KBM-7 (cell line): ENCODE results near the gene HINT3.
"Not testable (repeated sequence)": the region's sequence is repeated elsewhere in the genome, so short reads cannot be mapped to it uniquely, and the experiment has no call there.

ENCODE experiments used
- DNase-seq: peaks from one replicate; pipeline ENCODE4 v3.0.0-alpha.2; 2015
- in situ Hi-C: fragments of 300-500 bp; cut with MboI; formaldehyde crosslinking; loops from 2 replicates; pipeline ENCODE4 v1.14.3; 2020; ENCODE audit warnings: low sequenced_read_pairs, low pct_unique_long_range_greater_than_20kb, mixed read lengths

The HINT3 gene

GRCh38 chr6:125987026-125987617 lies 30.6 kb downstream of the HINT3 start:
- in situ Hi-C loops: no loop called here
- DNase-seq: no peak

- DNase-seq: no peak
- in situ Hi-C loops: no loop called here
Measured at GRCh38 chr6:125988280-125988679, 31.7 kb downstream of the HINT3 start.

- in situ Hi-C loops: no loop called here
Measured at GRCh38 chr6:125989631-125990030, 33.1 kb downstream of the HINT3 start.

GRCh38 chr6:125991653-125992052 lies 35.1 kb downstream of the HINT3 start:
- in situ Hi-C loops: no loop called here
- DNase-seq: no peak

More at GRCh38 chr6:125989631-125990030, 33.1 kb downstream of the HINT3 start:
- no peak for DNase-seq

- DNase-seq: no peak
- in situ Hi-C loops: no loop called here
Measured at GRCh38 chr6:125994670-125995488, 38.3 kb downstream of the HINT3 start.

- peak; percentile 78 for DNase-seq
- in situ Hi-C loops: no loop called here
Measured at GRCh38 chr6:125995972-125996580, 39.5 kb downstream of the HINT3 start.

- DNase-seq: no peak
- in situ Hi-C loops: no loop called here
Measured at GRCh38 chr6:126002755-126003679, 46.4 kb downstream of the HINT3 start.

- in situ Hi-C loops: no loop called here
- no peak for DNase-seq
Measured at GRCh38 chr6:126007800-126008199, 51.2 kb downstream of the HINT3 start.

GRCh38 chr6:126010040-126010439 lies 53.5 kb downstream of the HINT3 start:
- in situ Hi-C loops: no loop called here
- DNase-seq: no peak

- in situ Hi-C loops: no loop called here
- DNase-seq: no peak
Measured at GRCh38 chr6:126015863-126016262, 59.3 kb downstream of the HINT3 start.

- in situ Hi-C loops: no loop called here
- DNase-seq: no peak
Measured at GRCh38 chr6:126016591-126016990, 60.0 kb downstream of the HINT3 start.

- in situ Hi-C loops: no loop called here
- DNase-seq: no peak
Measured at GRCh38 chr6:126017668-126018067, 61.1 kb downstream of the HINT3 start.

- in situ Hi-C loops: no loop called here
- DNase-seq: no peak
Measured at GRCh38 chr6:126020305-126021050, 63.9 kb downstream of the HINT3 start.

- in situ Hi-C loops, DNase-seq: not testable (repeated sequence)
Measured at GRCh38 chr6:126023474-126023873, 66.9 kb downstream of the HINT3 start.

- no peak for DNase-seq
- in situ Hi-C loops: no loop called here
Measured at GRCh38 chr6:126026001-126026400, 69.4 kb downstream of the HINT3 start.

GRCh38 chr6:126027601-126028000 lies 71.0 kb downstream of the HINT3 start:
- no peak for DNase-seq
- in situ Hi-C loops: no loop called here
